CD14-positive monocyte (primary cell): ENCODE measurements around the gene ARL11. TPM values are rescaled to one million over a fixed set of nuclear protein-coding genes. Genes with fewer than 3 reads are reported as not detected.

Source experiments
- DNase-seq, 3 donors: peaks; one replicate each; pipeline ENCODE4 v3.0.0-alpha.2; 2011 to 2022
- H2AFZ ChIP-seq: 2 replicates; pipeline ENCODE4 v1.6.0; 2012; ENCODE audit warnings: mild to moderate bottlenecking, low read depth, low read length, inconsistent platforms; ENCODE audit not compliant: insufficient read depth, poor library complexity, severe bottlenecking
- H3K27ac ChIP-seq, 2 donors: 1 replicate in 1 of 2; 2 replicates in 1 of 2; pipeline ENCODE4 v1.5.1; 2012 to 2013; ENCODE audit warnings: low read length in 2 of 2, control low read depth in 1 of 2, inconsistent platforms in 1 of 2, low read depth in 1 of 2, mild to moderate bottlenecking in 1 of 2
- H3K27me3 ChIP-seq, 2 donors: one replicate each; pipeline versions ENCODE4 v1.6.0 to v1.6.1; 2011 to 2013; ENCODE audit warnings: low read length in 2 of 2; ENCODE audit not compliant: control insufficient read depth in 2 of 2, insufficient read depth in 2 of 2
- H3K36me3 ChIP-seq, 2 donors: replicated peaks in 1 of 2; 1 replicate in 1 of 2; 2 replicates in 1 of 2; pipeline versions ENCODE4 v1.5.1 to v1.6.1; 2012 to 2013; ENCODE audit warnings: low read length in 2 of 2, control low read depth in 1 of 2, inconsistent platforms in 1 of 2, mild to moderate bottlenecking in 1 of 2; ENCODE audit not compliant: insufficient read depth in 2 of 2, control insufficient read depth in 1 of 2
- H3K4me1 ChIP-seq, 2 donors: 1 replicate in 1 of 2; 2 replicates in 1 of 2; pipeline versions ENCODE4 v1.5.1 to v1.6.1; 2012 to 2013; ENCODE audit warnings: low read length in 2 of 2, control low read depth in 1 of 2, inconsistent platforms in 1 of 2, mild to moderate bottlenecking in 1 of 2, moderate library complexity in 1 of 2; ENCODE audit not compliant: insufficient read depth in 2 of 2, control insufficient read depth in 1 of 2
- H3K4me2 ChIP-seq: replicated peaks from 2 replicates; pipeline ENCODE3; 2012; ENCODE audit warnings: low read length, moderate library complexity, mild to moderate bottlenecking; ENCODE audit not compliant: poor library complexity, severe bottlenecking; ENCODE audit errors: extremely low read depth
- H3K4me3 ChIP-seq, 3 experiments: fragments of 200-600 bp in 1 of 3; sonication (generic) in 1 of 3; replicated peaks in 1 of 3; 1 replicate in 2 of 3; 2 replicates in 1 of 3; pipeline ENCODE4 v1.5.1; 2011 to 2013; ENCODE audit warnings: low read length in 3 of 3, mild to moderate bottlenecking in 3 of 3, control low read depth in 2 of 3, low read depth in 2 of 3, inconsistent platforms in 1 of 3, moderate library complexity in 1 of 3
- H3K79me2 ChIP-seq: 2 replicates; pipeline ENCODE4 v1.6.0; 2012; ENCODE audit warnings: mild to moderate bottlenecking, control low read depth, inconsistent platforms, low read length, moderate library complexity; ENCODE audit not compliant: insufficient read depth
- H3K9ac ChIP-seq: 2 replicates; pipeline ENCODE4 v1.6.0; 2017; ENCODE audit warnings: low read length, mild to moderate bottlenecking; ENCODE audit not compliant: insufficient read depth, poor library complexity, severe bottlenecking
- H3K9me3 ChIP-seq, 2 donors: replicated peaks in 1 of 2; 1 replicate in 1 of 2; 2 replicates in 1 of 2; pipeline versions ENCODE4 v1.5.1 to v1.6.1; 2012 to 2013; ENCODE audit warnings: low read length in 2 of 2, control low read depth in 1 of 2; ENCODE audit not compliant: control insufficient read depth in 1 of 2, insufficient read depth in 1 of 2
- H4K20me1 ChIP-seq: 2 replicates; pipeline ENCODE4 v1.6.0; 2012; ENCODE audit warnings: mild to moderate bottlenecking, low read length, control low read depth, moderate library complexity; ENCODE audit not compliant: insufficient read depth
- H3K27ac Mint-ChIP-seq, 7 donors: one replicate each; pipeline ENCODE4 v1.8.0; 2020; ENCODE audit warnings: mild to moderate bottlenecking in 7 of 7, mixed read lengths in 7 of 7, moderate library complexity in 6 of 7, inconsistent platforms in 2 of 7
- H3K27me3 Mint-ChIP-seq, 3 donors: one replicate each; pipeline ENCODE4 v1.8.0; 2021 to 2022; ENCODE audit warnings: low read depth in 3 of 3, mild to moderate bottlenecking in 3 of 3, mixed read lengths in 3 of 3, moderate library complexity in 3 of 3, inconsistent platforms in 1 of 3
- H3K36me3 Mint-ChIP-seq, 2 donors: one replicate each; pipeline ENCODE4 v1.8.0; 2020; ENCODE audit warnings: mixed read lengths in 2 of 2, inconsistent platforms in 1 of 2, mild to moderate bottlenecking in 1 of 2
- H3K4me1 Mint-ChIP-seq: one replicate; pipeline ENCODE4 v1.8.0; 2020; ENCODE audit warnings: mild to moderate bottlenecking, mixed read lengths
- H3K4me3 Mint-ChIP-seq, 2 donors: one replicate each; pipeline ENCODE4 v1.8.0; 2020; ENCODE audit warnings: mild to moderate bottlenecking in 2 of 2, mixed read lengths in 2 of 2, moderate library complexity in 1 of 2
- H3K9me3 Mint-ChIP-seq, 7 donors: one replicate each; pipeline ENCODE4 v1.8.0; 2020 to 2022; ENCODE audit warnings: mixed read lengths in 7 of 7, mild to moderate bottlenecking in 6 of 7, moderate library complexity in 6 of 7, inconsistent platforms in 2 of 7
- CTCF ChIP-seq: fragments of 200-600 bp; IDR thresholded peaks from one replicate; pipeline ENCODE4 v1.8.0; 2022; ENCODE audit warnings: antibody characterized with exemption, mild to moderate bottlenecking
- WGBS: methylation state at CpG from one replicate; pipeline ENCODE4 v1.1.5; 2013; ENCODE audit warnings: missing lambda C conversion rate; ENCODE audit not compliant: insufficient coverage; 5-methylcytosine and 5-hydroxymethylcytosine counted together
- intact Hi-C, 2 donors: fragments of 100-400 bp; cut with micrococcal nuclease; formaldehyde crosslinking; loops; one replicate each; pipeline versions ENCODE4 v1.15.0 to v1.15.1; 2023
- polyA plus RNA-seq, 3 donors: library from polyadenylated mRNA; depleted of rRNA in 1 of 3; unstranded in 2 of 3; stranded (reverse) in 1 of 3; fragments of 300-500 nt in 2 of 3; fragments of >200 nt in 1 of 3; fragmentation: Illumina TruSeq in 2 of 3; gene quantifications; 1 replicate in 2 of 3; 2 replicates in 1 of 3; pipeline ENCODE4 v1.2.3, GENCODE V29; 2012 to 2021

The ARL11 gene
- polyA plus RNA-seq, 3 donors: 12.8 to 19.2 (median 15.2) TPM

- TF ChIP-seq CTCF: no peak
- Mint-ChIP-seq H3K4me3 (peak overlapping the region in 1 of 2 donors; percentile 83), H3K27me3 (no peaks in the 10 kb centered on the region), H3K27ac (peak overlapping the region in 5 of 7 donors; percentile 72 to 83 (median 79)), H3K9me3 (no peaks in the 10 kb centered on the region), H3K36me3 (peaks cover 27 to 51% of the 10 kb centered on the region in 2 donors), H3K4me1 (peaks cover 79% of the 10 kb centered on the region)
- H2AFZ ChIP-seq: no peak overlapping the region
- peaks cover 21% of the 10 kb centered on the region for H4K20me1 ChIP-seq
- no peaks in the 10 kb centered on the region for H3K27me3 ChIP-seq
- intact Hi-C loops: no loop called here
- DNase-seq: no peak
- H3K4me2 ChIP-seq: peak overlapping the region; percentile 69
- H3K9me3 ChIP-seq: no peaks in the 10 kb centered on the region
- H3K36me3 ChIP-seq: peaks cover 2 to 19% of the 10 kb centered on the region in 2 donors
- peaks cover 70 to 76% of the 10 kb centered on the region in 2 donors for H3K4me1 ChIP-seq
- peak overlapping the region in 1 of 2 donors; percentile 80 for H3K27ac ChIP-seq
- H3K79me2 ChIP-seq: peaks cover 63% of the 10 kb centered on the region
- WGBS: 92% methylated on average over 2 of the region's 5 CpGs
- H3K4me3 ChIP-seq: peak overlapping the region in 1 of 3 experiments; percentile 67
- H3K9ac ChIP-seq: no peak overlapping the region
These were observed 8.4 kb downstream of the ARL11 start for GRCh38 chr13:49636705-49637104.

- Mint-ChIP-seq H3K4me1 (peaks cover 74% of the 10 kb centered on the region), H3K27me3 (no peaks in the 10 kb centered on the region), H3K9me3 (peaks cover 0 to 1% (median 0%) of the 10 kb centered on the region in 7 donors), H3K4me3 (no peak overlapping the region), H3K27ac (peak overlapping the region in 4 of 7 donors; percentile 8 to 73 (median 40)), H3K36me3 (peaks cover 17 to 41% of the 10 kb centered on the region in 2 donors)
- peaks cover 9% of the 10 kb centered on the region for H4K20me1 ChIP-seq
- no peak for TF ChIP-seq CTCF
- H3K4me3 ChIP-seq: no peak overlapping the region
- H3K79me2 ChIP-seq: peaks cover 49% of the 10 kb centered on the region
- H3K4me2 ChIP-seq: no peak overlapping the region
- DNase-seq: no peak
- WGBS: 80% methylated on average over 1 of the region's 4 CpGs
- H3K27me3 ChIP-seq: no peaks in the 10 kb centered on the region
- H3K27ac ChIP-seq: peak overlapping the region in 1 of 2 donors; percentile 29
- intact Hi-C loops: no loop called here
- peaks cover 66 to 77% of the 10 kb centered on the region in 2 donors for H3K4me1 ChIP-seq
- H3K36me3 ChIP-seq: peaks cover 2 to 15% of the 10 kb centered on the region in 2 donors
- no peak overlapping the region for H3K9ac ChIP-seq
- H3K9me3 ChIP-seq: no peaks in the 10 kb centered on the region
- no peak overlapping the region for H2AFZ ChIP-seq
These were observed 9.9 kb downstream of the ARL11 start for GRCh38 chr13:49638030-49638743.
